HG03064 (cell line): Measurements from ENCODE around the gene SUN1.

Experiments used
- ATAC-seq: cut with Tn5 transposase; IDR thresholded peaks from one replicate; pipeline ENCODE4 v1.9.1; 2021; ENCODE audit warnings: low read depth; ENCODE audit not compliant: unreplicated experiment

SUN1 gene

GRCh38 chr7:886626-887487 lies 54.6 kb downstream of the SUN1 start:
- ATAC-seq, result no peak

- ATAC-seq, result no peak
These were observed 55.2 kb downstream of the SUN1 start for GRCh38 chr7:887488-887820.

- ATAC-seq, result no peak
These were observed 56.1 kb downstream of the SUN1 start for GRCh38 chr7:888081-889024.

- no peak for ATAC-seq
These were observed 56.7 kb downstream of the SUN1 start for GRCh38 chr7:889025-889390.

GRCh38 chr7:889391-889790 lies 57.1 kb downstream of the SUN1 start:
- ATAC-seq, result no peak

GRCh38 chr7:890868-891267 lies 58.6 kb downstream of the SUN1 start:
- ATAC-seq, result no peak

GRCh38 chr7:891291-891690 lies 59.0 kb downstream of the SUN1 start:
- no peak for ATAC-seq

GRCh38 chr7:891805-892204 lies 59.5 kb downstream of the SUN1 start:
- no peak for ATAC-seq

GRCh38 chr7:892648-893593 lies 60.6 kb downstream of the SUN1 start:
- ATAC-seq, result no peak

- no peak for ATAC-seq
These were observed 61.4 kb downstream of the SUN1 start for GRCh38 chr7:893686-894085.

- ATAC-seq, result no peak
These were observed 62.0 kb downstream of the SUN1 start for GRCh38 chr7:894164-894867.

GRCh38 chr7:894927-895450 lies 62.7 kb downstream of the SUN1 start:
- ATAC-seq, result no peak

- ATAC-seq, result no peak
These were observed 63.3 kb downstream of the SUN1 start for GRCh38 chr7:895451-896052.

GRCh38 chr7:896346-897075 lies 64.2 kb downstream of the SUN1 start:
- ATAC-seq, result no peak

GRCh38 chr7:897086-897485 lies 64.8 kb downstream of the SUN1 start:
- ATAC-seq, result no peak

- ATAC-seq, result no peak
These were observed 65.6 kb downstream of the SUN1 start for GRCh38 chr7:897771-898376.

- no peak for ATAC-seq
These were observed 66.2 kb downstream of the SUN1 start for GRCh38 chr7:898460-898854.
